Gastrocnemius medialis (tissue), 4 donors: ENCODE measurements around the gene TNIK.

Experiments used
- POLR2A ChIP-seq, 2 donors: fragments of 450-650 bp; IDR thresholded peaks; one replicate each; pipeline ENCODE4 v1.6.1; 2017; ENCODE audit warnings: antibody characterized with exemption in 2 of 2, mild to moderate bottlenecking in 2 of 2, moderate library complexity in 2 of 2
- TF ChIP-seq, protein P1 (sequence below), 5 experiments: fragments of 450-650 bp in 3 of 5; fragments of 200-600 bp in 2 of 5; sonication (generic) in 2 of 5; IDR thresholded peaks in 4 of 5; conservative IDR thresholded peaks in 1 of 5; 1 replicate in 4 of 5; 2 replicates in 1 of 5; pipeline ENCODE4 v1.5.1; 2016 to 2019; ENCODE audit warnings: antibody characterized with exemption in 5 of 5, mild to moderate bottlenecking in 3 of 5, moderate library complexity in 3 of 5

DNA sequence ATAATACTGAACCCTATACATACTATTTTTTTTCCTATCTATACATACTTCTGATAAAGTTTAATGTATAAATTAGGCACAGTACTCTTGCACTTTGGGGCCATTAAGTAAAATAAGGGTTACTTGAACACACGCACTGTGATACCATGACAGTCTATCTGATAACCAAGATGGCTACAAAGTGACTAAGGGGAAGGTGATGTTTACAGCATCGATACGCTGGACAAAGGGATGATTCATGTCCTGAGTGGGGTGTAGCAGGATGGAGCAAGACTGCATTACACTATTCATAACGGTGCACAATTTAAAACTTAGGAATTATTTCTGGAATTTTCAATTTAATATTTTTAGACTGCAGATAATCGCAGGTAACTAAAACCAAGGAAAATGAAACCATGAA lies 403.7 kb downstream of the TNIK start:
- TF ChIP-seq, protein P1, sequence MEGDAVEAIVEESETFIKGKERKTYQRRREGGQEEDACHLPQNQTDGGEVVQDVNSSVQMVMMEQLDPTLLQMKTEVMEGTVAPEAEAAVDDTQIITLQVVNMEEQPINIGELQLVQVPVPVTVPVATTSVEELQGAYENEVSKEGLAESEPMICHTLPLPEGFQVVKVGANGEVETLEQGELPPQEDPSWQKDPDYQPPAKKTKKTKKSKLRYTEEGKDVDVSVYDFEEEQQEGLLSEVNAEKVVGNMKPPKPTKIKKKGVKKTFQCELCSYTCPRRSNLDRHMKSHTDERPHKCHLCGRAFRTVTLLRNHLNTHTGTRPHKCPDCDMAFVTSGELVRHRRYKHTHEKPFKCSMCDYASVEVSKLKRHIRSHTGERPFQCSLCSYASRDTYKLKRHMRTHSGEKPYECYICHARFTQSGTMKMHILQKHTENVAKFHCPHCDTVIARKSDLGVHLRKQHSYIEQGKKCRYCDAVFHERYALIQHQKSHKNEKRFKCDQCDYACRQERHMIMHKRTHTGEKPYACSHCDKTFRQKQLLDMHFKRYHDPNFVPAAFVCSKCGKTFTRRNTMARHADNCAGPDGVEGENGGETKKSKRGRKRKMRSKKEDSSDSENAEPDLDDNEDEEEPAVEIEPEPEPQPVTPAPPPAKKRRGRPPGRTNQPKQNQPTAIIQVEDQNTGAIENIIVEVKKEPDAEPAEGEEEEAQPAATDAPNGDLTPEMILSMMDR (IDR thresholded peaks at IDR 0.05 in 4 of 5, conservative IDR thresholded peaks at IDR 0.05 in 1 of 5), result no peak
- no peak for TF ChIP-seq POLR2A (IDR thresholded peaks at IDR 0.05)
